HG03060 (cell line): ENCODE data around the gene SREBF2.
"Not testable (repeated sequence)": the region's sequence is repeated elsewhere in the genome, so short reads cannot be mapped to it uniquely, and the experiment has no call there.

Source experiments
- ATAC-seq: cut with Tn5 transposase; IDR thresholded peaks from one replicate; pipeline ENCODE4 v1.9.1; 2021; ENCODE audit warnings: low read depth, moderate number of reproducible peaks; ENCODE audit not compliant: unreplicated experiment

The SREBF2 gene

GRCh38 chr22:41841085-41841712, 8.3 kb downstream of the SREBF2 start:
- ATAC-seq = no peak

- no peak for ATAC-seq
Measured at GRCh38 chr22:41842996-41843970, 10.4 kb downstream of the SREBF2 start.

- ATAC-seq = no peak
Measured at GRCh38 chr22:41844036-41844435, 11.1 kb downstream of the SREBF2 start.

- no peak for ATAC-seq
Measured at GRCh38 chr22:41844513-41844912, 11.6 kb downstream of the SREBF2 start.

- ATAC-seq = no peak
Measured at GRCh38 chr22:41845380-41846267, 12.7 kb downstream of the SREBF2 start.

GRCh38 chr22:41846268-41846987, 13.5 kb downstream of the SREBF2 start:
- ATAC-seq = no peak

GRCh38 chr22:41847300-41847699, 14.4 kb downstream of the SREBF2 start:
- no peak for ATAC-seq

- ATAC-seq = no peak
Measured at GRCh38 chr22:41848468-41848867, 15.6 kb downstream of the SREBF2 start.

GRCh38 chr22:41856469-41856868, 23.6 kb downstream of the SREBF2 start:
- no peak for ATAC-seq

GRCh38 chr22:41857155-41857859, 24.4 kb downstream of the SREBF2 start:
- ATAC-seq = no peak

- ATAC-seq = no peak
Measured at GRCh38 chr22:41857860-41858199, 24.9 kb downstream of the SREBF2 start.

GRCh38 chr22:41862160-41862529, 29.2 kb downstream of the SREBF2 start:
- ATAC-seq = peak; percentile 33

- ATAC-seq = peak; percentile 46
Measured at GRCh38 chr22:41862530-41863266, 29.8 kb downstream of the SREBF2 start.

GRCh38 chr22:41863472-41863871, 30.6 kb downstream of the SREBF2 start:
- ATAC-seq = no peak

- no peak for ATAC-seq
Measured at GRCh38 chr22:41868556-41868955, 35.7 kb downstream of the SREBF2 start.

- not testable (repeated sequence) for ATAC-seq
Measured at GRCh38 chr22:41870081-41870480, 37.2 kb downstream of the SREBF2 start.

- ATAC-seq = no peak
Measured at GRCh38 chr22:41870786-41871185, 37.9 kb downstream of the SREBF2 start.

GRCh38 chr22:41873391-41873790, 40.5 kb downstream of the SREBF2 start:
- ATAC-seq = no peak

- ATAC-seq = no peak
Measured at GRCh38 chr22:41874090-41874489, 41.2 kb downstream of the SREBF2 start.
